AG04450 (cell line): Measurements from ENCODE around the gene FZD1. TPM values are rescaled to one million over a fixed set of nuclear protein-coding genes. Genes with fewer than 3 reads are reported as not detected.

Experiments
- CTCF ChIA-PET: fragments of 300-600, 350-600 bp; formaldehyde crosslinking; extraction: SDS; loops from one replicate; lab custom pipeline; 2022; ENCODE audit warnings: antibody characterized with exemption, inconsistent platforms; lab: Charles Lee
- POLR2A ChIA-PET: fragments of 350-600 bp; formaldehyde crosslinking; extraction: SDS; loops from one replicate; lab custom pipeline; 2021; ENCODE audit warnings: antibody characterized with exemption, inconsistent platforms; lab: Yijun Ruan, JAX
- DNase-seq: peaks from one replicate; pipeline ENCODE4 v3.0.0-alpha.2; 2011; ENCODE audit warnings: low read depth, low spot score
- H3K27ac ChIP-seq: one replicate; pipeline ENCODE4 v1.5.1; 2012; ENCODE audit warnings: low read depth, low read length, control low read depth
- H3K27me3 ChIP-seq: one replicate; pipeline ENCODE4 v1.6.0; 2012; ENCODE audit warnings: low read length; ENCODE audit not compliant: control insufficient read depth, insufficient read depth
- H3K4me3 ChIP-seq: 2 replicates; pipeline ENCODE4 v1.5.1; 2011; ENCODE audit warnings: mild to moderate bottlenecking, low read depth, low read length, control low read depth
- H3K9me3 ChIP-seq: 2 replicates; pipeline ENCODE4 v1.5.1; 2012; ENCODE audit warnings: low read length; ENCODE audit not compliant: control insufficient read depth, insufficient read depth
- CTCF ChIP-seq: IDR thresholded peaks from 2 replicates; pipeline ENCODE4 v1.5.1; 2011; ENCODE audit warnings: low read depth, low read length, control low read depth, inconsistent platforms
- polyA plus RNA-seq: library from polyadenylated mRNA; depleted of rRNA; stranded (reverse); fragments of >200 nt; gene quantifications from 2 replicates; pipeline ENCODE4 v1.2.3, GENCODE V29; 2011

FZD1 gene
- polyA plus RNA-seq, 1 experiment = 9.6 TPM

- Histone ChIP-seq H3K4me3 (no peak overlapping the region), H3K27ac (no peak overlapping the region), H3K27me3 (no peaks in the 10 kb centered on the region), H3K9me3 (no peaks in the 10 kb centered on the region)
- DNase-seq = no peak
- POLR2A ChIA-PET = interaction anchor here (0.8 to 1.2 kb wide), 3 partner anchors 11 to 57 kb away, joined by 3 read pairs; no protein-coding TSS in a partner anchor
- TF ChIP-seq CTCF = no peak
- CTCF ChIA-PET = interaction anchor here (0.6 to 1.4 kb wide), 4 partner anchors 11 to 157 kb away, joined by 3 to 5 read pairs (median 3); no protein-coding TSS in a partner anchor
Measured at GRCh38 chr7:91239772-91240171, 24.5 kb upstream of the FZD1 start.

GRCh38 chr7:91240376-91240941 is 23.8 kb upstream of the FZD1 start:
- CTCF ChIA-PET = interaction anchor here (0.7 to 1.4 kb wide), 5 partner anchors 12 to 158 kb away, joined by 3 to 5 read pairs (median 3); no protein-coding TSS in a partner anchor
- no peak for TF ChIP-seq CTCF
- no peak overlapping the region for H3K27ac ChIP-seq
- H3K4me3 ChIP-seq = no peak overlapping the region
- no peaks in the 10 kb centered on the region for H3K9me3 ChIP-seq
- H3K27me3 ChIP-seq = no peaks in the 10 kb centered on the region
- POLR2A ChIA-PET = interaction anchor here (1.2 kb wide), 2 partner anchors 11 to 57 kb away, joined by 3 read pairs; no protein-coding TSS in a partner anchor
- DNase-seq = no peak

- no peak overlapping the region for H3K4me3 ChIP-seq
- ChIA-PET CTCF (interaction anchor here (0.6 to 0.8 kb wide), 2 partner anchors 152 to 153 kb away, joined by 4 to 5 read pairs; no protein-coding TSS in a partner anchor), POLR2A (no interaction called here)
- TF ChIP-seq CTCF = no peak
- H3K27me3 ChIP-seq = no peaks in the 10 kb centered on the region
- H3K9me3 ChIP-seq = no peaks in the 10 kb centered on the region
- DNase-seq = no peak
- H3K27ac ChIP-seq = no peak overlapping the region
Measured at GRCh38 chr7:91242097-91242844, 22.0 kb upstream of the FZD1 start.

GRCh38 chr7:91243591-91244301 is 20.5 kb upstream of the FZD1 start:
- TF ChIP-seq CTCF = no peak
- Histone ChIP-seq H3K9me3 (no peaks in the 10 kb centered on the region), H3K4me3 (no peak overlapping the region), H3K27ac (no peak overlapping the region), H3K27me3 (no peaks in the 10 kb centered on the region)
- POLR2A ChIA-PET = no interaction called here
- no peak for DNase-seq
- CTCF ChIA-PET = interaction anchor here (1.3 kb wide), 1 partner anchor 19 kb away, joined by 4 read pairs; no protein-coding TSS in a partner anchor
